ENCODE data around the gene NR4A3. TPM values are rescaled to one million over a fixed set of nuclear protein-coding genes. Genes with fewer than 3 reads are reported as not detected.

Gene NR4A3
- total and polyA plus RNA-seq, 9 of the 15 experiments (the other 6 are each of a cell fraction or from before 2014, with no cell fraction given), result 0.04 to 0.07 TPM; not detected in 7

- TF ChIP-seq RERE (CRISPR knock-in tag; IDR thresholded peaks at IDR 0.05; ENCODE audit: borderline replicate concordance) (peak; percentile 49; the same call in 1 of the 2 replicates), HNRNPK (IDR thresholded peaks at IDR 0.05; ENCODE audit: low read depth, low read length, poor library complexity, severe bottlenecking) (peak; percentile 73), XRCC3 (IDR thresholded peaks at IDR 0.05) (no peak), MAFF (IDR thresholded peaks at IDR 0.05; ENCODE audit: low read length) (no peak), POLR2AphosphoS2 (IDR thresholded peaks at IDR 0.05; ENCODE audit: low read length) (no peak), HBP1 (CRISPR knock-in tag; IDR thresholded peaks at IDR 0.05) (0 out of 2 replicates have a peak, but pooled peaks have one; percentile 21), NUFIP1 (IDR thresholded peaks at IDR 0.05; ENCODE audit: partially characterized antibody) (no peak), HDAC3 (IDR thresholded peaks at IDR 0.05; ENCODE audit: borderline replicate concordance, partially characterized antibody) (no peak), HMGN3 (IDR thresholded peaks at IDR 0.05; ENCODE audit: borderline replicate concordance, extremely low read depth, insufficient read length, low read depth, low read length) (peak; percentile 32), PCBP1 (IDR thresholded peaks at IDR 0.05; ENCODE audit: low read depth, low read length, poor library complexity, severe bottlenecking) (peak; percentile 91), ZBTB8A (IDR thresholded peaks at IDR 0.05; ENCODE audit: partially characterized antibody) (no peak), ZNF41 (CRISPR knock-in tag; conservative IDR thresholded peaks at IDR 0.05) (no peak), ZBTB49 (CRISPR knock-in tag; IDR thresholded peaks at IDR 0.05; ENCODE audit: borderline replicate concordance) (no peak), E2F5 (CRISPR knock-in tag; IDR thresholded peaks at IDR 0.05) (no peak), JUNB (CRISPR knock-in tag; conservative IDR thresholded peaks at IDR 0.05) (no peak), BCOR (IDR thresholded peaks at IDR 0.05) (no peak), NFYB (IDR thresholded peaks at IDR 0.05; ENCODE audit: extremely low read depth, insufficient read length) (no peak)
These were observed 2.4 kb upstream of the NR4A3 start (continued) for GRCh38 chr9:99819123-99819855.
